ENCODE measurements around the gene MGLL. TPM values are rescaled to one million over a fixed set of nuclear protein-coding genes. Genes with fewer than 3 reads are reported as not detected.

Gene MGLL
- total RNA-seq, 3 donors from 2014 or later = 212 to 515 (median 221) TPM

DNA sequence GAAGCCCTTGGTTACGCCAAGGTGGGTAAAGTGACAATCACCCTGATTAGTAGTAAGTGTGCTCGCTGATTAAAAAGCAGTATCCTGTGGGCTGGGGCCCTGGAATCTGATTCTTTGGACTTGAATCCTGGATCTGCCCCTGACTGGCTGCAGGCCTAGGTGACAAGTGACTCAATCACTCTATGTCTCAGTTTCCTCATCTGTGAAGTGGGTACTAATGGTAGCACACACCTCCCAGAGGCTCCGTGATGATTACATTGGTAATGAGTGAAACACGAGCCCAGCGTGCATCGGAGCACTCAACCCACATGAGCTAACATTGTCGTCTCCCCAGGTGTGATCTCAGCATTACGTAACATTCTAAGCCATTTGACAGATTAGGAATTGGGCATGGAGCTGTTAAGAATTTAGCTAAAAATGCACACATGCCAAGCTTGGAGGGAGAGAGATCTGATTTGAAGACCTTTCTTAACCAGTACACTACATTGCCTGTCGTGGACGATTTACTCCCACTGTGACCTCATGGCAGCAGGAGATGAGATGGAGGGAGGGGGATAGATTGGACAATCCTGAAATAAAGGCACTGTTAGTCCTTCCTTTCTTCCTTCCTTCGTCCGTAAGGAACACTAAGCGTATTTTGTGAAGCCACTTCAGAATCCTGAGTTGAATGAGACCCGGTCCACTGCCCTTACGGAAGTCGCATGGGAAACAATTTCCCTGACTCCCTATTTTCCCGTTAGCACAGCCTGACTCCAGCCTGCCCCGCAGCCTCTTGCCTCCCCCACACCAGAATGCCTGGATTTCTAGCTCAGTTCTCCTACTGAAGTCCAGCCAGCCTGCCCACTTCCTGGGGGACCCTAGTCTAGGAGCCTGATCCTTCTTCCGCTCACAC is 32.1 kb downstream of the MGLL start:
- Histone ChIP-seq H3K9me3 (no peaks in the 10 kb centered on the region), H3K4me1 (ENCODE audit: low read depth) (peaks cover 45% of the 10 kb centered on the region), H3K4me3 (no peak overlapping the region), H3K36me3 (ENCODE audit: low read depth) (no peaks in the 10 kb centered on the region)
- no peak for DNase-seq
- TF ChIP-seq, protein P1, sequence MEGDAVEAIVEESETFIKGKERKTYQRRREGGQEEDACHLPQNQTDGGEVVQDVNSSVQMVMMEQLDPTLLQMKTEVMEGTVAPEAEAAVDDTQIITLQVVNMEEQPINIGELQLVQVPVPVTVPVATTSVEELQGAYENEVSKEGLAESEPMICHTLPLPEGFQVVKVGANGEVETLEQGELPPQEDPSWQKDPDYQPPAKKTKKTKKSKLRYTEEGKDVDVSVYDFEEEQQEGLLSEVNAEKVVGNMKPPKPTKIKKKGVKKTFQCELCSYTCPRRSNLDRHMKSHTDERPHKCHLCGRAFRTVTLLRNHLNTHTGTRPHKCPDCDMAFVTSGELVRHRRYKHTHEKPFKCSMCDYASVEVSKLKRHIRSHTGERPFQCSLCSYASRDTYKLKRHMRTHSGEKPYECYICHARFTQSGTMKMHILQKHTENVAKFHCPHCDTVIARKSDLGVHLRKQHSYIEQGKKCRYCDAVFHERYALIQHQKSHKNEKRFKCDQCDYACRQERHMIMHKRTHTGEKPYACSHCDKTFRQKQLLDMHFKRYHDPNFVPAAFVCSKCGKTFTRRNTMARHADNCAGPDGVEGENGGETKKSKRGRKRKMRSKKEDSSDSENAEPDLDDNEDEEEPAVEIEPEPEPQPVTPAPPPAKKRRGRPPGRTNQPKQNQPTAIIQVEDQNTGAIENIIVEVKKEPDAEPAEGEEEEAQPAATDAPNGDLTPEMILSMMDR (IDR thresholded peaks at IDR 0.05) = no peak
- no peak for ATAC-seq
- intact Hi-C loops (cut with DNase I, micrococcal nuclease) = no loop called here

DNA sequence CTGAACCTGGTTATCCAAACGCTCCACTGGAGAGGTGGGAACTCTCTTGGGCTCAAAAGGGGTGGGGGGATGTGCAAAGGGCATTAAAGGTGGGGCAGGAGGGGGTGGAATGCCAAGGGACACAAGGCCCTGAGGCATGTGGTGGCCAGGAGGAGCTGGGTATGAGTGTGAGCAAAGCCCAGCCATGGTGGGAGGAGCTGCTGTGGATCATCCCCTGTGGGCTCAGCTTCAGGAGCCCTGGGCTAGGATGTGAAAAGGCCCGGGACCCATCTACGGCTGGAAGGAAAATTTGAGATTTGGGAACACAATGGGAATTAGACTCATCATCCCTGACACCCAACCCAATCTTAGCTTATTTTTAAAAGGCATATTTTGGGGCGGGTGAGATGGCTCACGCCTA is 33.3 kb downstream of the MGLL start:
- intact Hi-C loops (cut with DNase I, micrococcal nuclease) = no loop called here
- Histone ChIP-seq H3K9me3 (no peaks in the 10 kb centered on the region), H3K36me3 (ENCODE audit: low read depth) (no peaks in the 10 kb centered on the region), H3K4me1 (ENCODE audit: low read depth) (peaks cover 53% of the 10 kb centered on the region), H3K4me3 (no peak overlapping the region)
- DNase-seq (no peak), ATAC-seq (no peak)
- TF ChIP-seq, protein P1 (IDR thresholded peaks at IDR 0.05) = no peak

DNA sequence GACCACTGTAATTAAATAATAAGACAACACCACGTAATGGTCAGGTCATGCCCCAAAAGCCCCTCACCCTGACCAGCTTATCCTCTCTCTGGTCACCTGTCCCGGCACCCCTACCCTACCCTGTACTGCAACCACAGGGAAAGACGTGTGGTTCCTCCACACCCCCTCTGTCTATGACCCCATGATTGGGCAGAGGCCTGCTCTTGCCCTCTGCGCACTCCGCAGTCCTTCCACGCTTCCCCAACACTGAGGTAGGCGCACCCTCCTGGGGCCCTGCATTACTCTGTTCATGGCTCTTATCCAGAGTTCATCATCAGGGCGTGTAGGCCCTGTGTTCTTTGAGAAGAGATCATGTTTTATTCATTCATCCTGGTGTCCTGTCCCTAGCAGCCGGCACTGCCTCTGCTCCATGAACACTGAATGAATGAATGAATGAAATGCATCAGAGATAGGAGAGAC is 33.8 kb downstream of the MGLL start:
- Histone ChIP-seq H3K36me3 (ENCODE audit: low read depth) (no peaks in the 10 kb centered on the region), H3K9me3 (no peaks in the 10 kb centered on the region), H3K4me1 (ENCODE audit: low read depth) (peaks cover 51% of the 10 kb centered on the region), H3K4me3 (no peak overlapping the region)
- intact Hi-C loops (cut with DNase I, micrococcal nuclease) = no loop called here
- ATAC-seq (no peak), DNase-seq (no peak)
- TF ChIP-seq, protein P1 (IDR thresholded peaks at IDR 0.05) = no peak

DNA sequence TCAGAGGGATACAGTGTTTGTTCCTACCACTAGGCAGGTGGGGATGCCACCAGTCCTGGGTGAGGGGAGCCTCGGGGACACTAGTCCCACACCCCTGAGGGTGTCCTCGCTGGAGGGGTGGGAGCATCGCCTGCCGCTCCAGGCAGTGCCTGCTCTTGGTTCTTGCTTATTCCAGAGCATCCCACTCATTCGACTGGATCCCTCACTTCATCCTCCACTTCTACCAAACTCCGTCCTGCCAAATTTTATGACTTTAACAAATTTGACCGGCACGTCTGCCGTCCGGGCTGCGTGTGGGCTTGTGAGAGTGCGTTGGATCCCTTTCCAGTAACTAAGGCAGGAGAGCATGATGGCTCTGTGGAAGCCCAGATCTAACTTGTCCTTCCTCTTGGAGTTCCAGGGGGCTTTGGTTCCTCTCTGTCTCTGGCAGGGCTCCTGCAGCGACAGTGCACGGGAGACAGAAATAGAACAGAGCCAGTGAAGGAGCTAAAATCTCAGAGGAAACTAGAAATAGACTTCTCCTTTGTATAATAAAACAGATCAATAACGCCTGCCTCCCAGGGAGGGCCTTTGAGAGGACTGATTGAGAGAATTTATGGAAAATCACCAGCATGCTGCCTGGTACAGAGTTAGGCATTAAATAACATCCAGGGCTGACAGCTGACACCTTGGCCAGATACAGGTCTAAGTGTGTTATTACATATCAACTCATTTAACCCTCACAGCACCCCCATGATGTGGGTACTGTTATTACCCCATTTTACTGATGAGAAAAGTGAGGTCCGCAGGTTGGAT is 34.5 kb downstream of the MGLL start:
- Histone ChIP-seq H3K4me1 (ENCODE audit: low read depth) (peaks cover 45% of the 10 kb centered on the region), H3K9me3 (no peaks in the 10 kb centered on the region), H3K36me3 (ENCODE audit: low read depth) (no peaks in the 10 kb centered on the region), H3K4me3 (no peak overlapping the region)
- intact Hi-C loops (cut with DNase I, micrococcal nuclease) = no loop called here
- DNase-seq (no peak), ATAC-seq (no peak)
- TF ChIP-seq, protein P1 (IDR thresholded peaks at IDR 0.05) = no peak

DNA sequence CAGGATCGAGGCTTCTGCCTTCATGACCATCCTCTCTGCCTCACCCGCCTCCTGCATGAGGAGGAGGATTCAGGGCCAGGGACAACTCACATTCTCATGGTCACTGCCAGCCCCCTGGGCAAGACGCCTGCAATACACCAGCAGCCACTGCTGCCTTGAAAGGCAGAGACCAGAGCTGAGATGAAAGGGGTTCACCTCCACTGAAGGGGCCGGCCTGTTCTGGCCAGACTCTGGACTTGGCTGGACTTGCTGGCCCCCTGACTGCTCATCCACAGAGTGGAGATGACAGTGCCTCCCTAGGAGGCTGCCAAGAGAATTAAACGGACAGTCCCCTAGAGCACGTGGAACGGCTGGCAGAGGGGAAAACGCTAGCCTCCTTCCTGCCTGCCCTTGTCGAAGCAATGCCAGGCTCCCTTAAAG is 35.2 kb downstream of the MGLL start:
- intact Hi-C loops (cut with DNase I, micrococcal nuclease) = no loop called here
- no peak overlapping the region for H3K4me3 ChIP-seq
- no peaks in the 10 kb centered on the region for H3K36me3 ChIP-seq (ENCODE audit: low read depth)
- peaks cover 45% of the 10 kb centered on the region for H3K4me1 ChIP-seq (ENCODE audit: low read depth)
- TF ChIP-seq, protein P1 (IDR thresholded peaks at IDR 0.05) = no peak
- ATAC-seq (no peak), DNase-seq (peak in 1 of 3 donors; percentile 59)
- no peaks in the 10 kb centered on the region for H3K9me3 ChIP-seq

All from mucosa of descending colon (tissue), 3 donors.